Kidney (tissue), 14 donors: ENCODE data around the gene ARTN. TPM values are rescaled to one million over a fixed set of nuclear protein-coding genes. Genes with fewer than 3 reads are reported as not detected.

Source experiments
- DNase-seq, 5 donors: peaks; one replicate each; pipeline ENCODE4 v3.0.0-alpha.2; 2013 to 2020
- FAIRE-seq: peaks from 2 replicates; lab custom pipeline; 2012; peaks lifted over from hg19 to GRCh38; lab: Jason Lieb, UNC
- H3K27ac ChIP-seq, 2 donors: one replicate each; pipeline ENCODE4 v1.7.0; 2013; ENCODE audit warnings: low read depth in 2 of 2, low read length in 2 of 2, inconsistent platforms in 1 of 2
- H3K27me3 ChIP-seq: one replicate; pipeline ENCODE4 v1.7.1; 2013; ENCODE audit warnings: low read length, inconsistent platforms; ENCODE audit not compliant: control insufficient read depth, insufficient read depth
- H3K36me3 ChIP-seq, 3 donors: one replicate each; pipeline versions ENCODE4 v1.7.0 to v1.7.1; 2013; ENCODE audit warnings: low read length in 3 of 3, control low read depth in 1 of 3, inconsistent platforms in 1 of 3; ENCODE audit not compliant: insufficient read depth in 3 of 3, control insufficient read depth in 2 of 3
- H3K4me1 ChIP-seq, 3 donors: one replicate each; pipeline versions ENCODE4 v1.7.0 to v1.7.1; 2013; ENCODE audit warnings: low read length in 3 of 3, inconsistent platforms in 1 of 3, low read depth in 1 of 3; ENCODE audit not compliant: control insufficient read depth in 2 of 3, insufficient read depth in 2 of 3
- H3K4me3 ChIP-seq, 3 donors: one replicate each; pipeline versions ENCODE4 v1.7.0 to v1.8.1; 2013; ENCODE audit warnings: low read length in 3 of 3, control low read depth in 1 of 3, inconsistent platforms in 1 of 3
- H3K9ac ChIP-seq, 3 donors: one replicate each; pipeline versions ENCODE4 v1.7.0 to v1.7.1; 2013; ENCODE audit warnings: low read length in 3 of 3, control low read depth in 1 of 3, inconsistent platforms in 1 of 3
- H3K9me3 ChIP-seq, 3 donors: one replicate each; pipeline versions ENCODE4 v1.7.0 to v1.7.1; 2013; ENCODE audit warnings: low read length in 3 of 3, control low read depth in 1 of 3, inconsistent platforms in 1 of 3; ENCODE audit not compliant: control insufficient read depth in 2 of 3, insufficient read depth in 1 of 3
- intact Hi-C: fragments of 100-400 bp; cut with DNase I; formaldehyde crosslinking; loops from one replicate; pipeline ENCODE4 v1.11.1; 2022
- polyA plus RNA-seq: library from polyadenylated mRNA; stranded (reverse); fragments of 350-450 nt; fragmentation: Illumina TruSeq; extraction: RNeasy Lipid Tissue Mini Kit (QIAGEN cat#74804); gene quantifications from one replicate; pipeline ENCODE4 v1.2.3, GENCODE V29; 2014; ENCODE audit warnings: low read depth, low replicate concordance; ENCODE audit not compliant: insufficient read depth
- total RNA-seq: library from RNA; stranded (reverse); fragmentation: NEBNext Ultra II Directional; extraction: Animal tissue kit (Norgen Biotek cat#: 25700); gene quantifications from one replicate; pipeline ENCODE4 v1.2.1, GENCODE V29; 2021
- TF ChIP-seq, protein P1 (sequence below): IDR thresholded peaks from 3 replicates; pipeline ENCODE4 v1.5.1; 2012; ENCODE audit warnings: mild to moderate bottlenecking, moderate library complexity, borderline replicate concordance; ENCODE audit not compliant: insufficient read depth; ENCODE audit errors: extremely low read depth
- donor health status: control.
- donor health status: control.
- donor health status: control.
- donor health status: control.
- donor health status: control.
- donor health status: DM: yes; HTN: yes; CAD: no.
- donor health status: Normal renal cell carcinoma (clear cell type).

ARTN gene
- total and polyA plus RNA-seq, 2 donors from 2014 or later = 1.9 to 4.3 TPM

DNA sequence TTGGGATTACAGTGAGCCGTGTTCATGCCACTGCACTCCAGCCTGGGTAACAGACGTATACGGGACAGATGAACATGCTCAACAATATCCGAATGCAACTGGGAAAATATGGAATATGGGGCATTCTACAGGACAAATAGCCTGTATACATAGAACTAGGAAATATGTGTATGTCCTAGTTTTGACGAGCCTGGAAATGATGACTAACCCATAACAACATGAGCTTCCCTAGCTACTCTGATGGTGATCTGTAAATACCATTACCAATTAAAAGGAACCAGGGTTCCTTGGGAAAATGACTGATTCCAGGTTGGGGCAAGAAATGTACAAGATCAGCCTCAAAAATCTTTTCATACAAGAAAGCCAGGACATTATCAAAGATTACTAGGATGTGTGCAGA is 42.8 kb upstream of the ARTN start:
- TF ChIP-seq, protein P1, sequence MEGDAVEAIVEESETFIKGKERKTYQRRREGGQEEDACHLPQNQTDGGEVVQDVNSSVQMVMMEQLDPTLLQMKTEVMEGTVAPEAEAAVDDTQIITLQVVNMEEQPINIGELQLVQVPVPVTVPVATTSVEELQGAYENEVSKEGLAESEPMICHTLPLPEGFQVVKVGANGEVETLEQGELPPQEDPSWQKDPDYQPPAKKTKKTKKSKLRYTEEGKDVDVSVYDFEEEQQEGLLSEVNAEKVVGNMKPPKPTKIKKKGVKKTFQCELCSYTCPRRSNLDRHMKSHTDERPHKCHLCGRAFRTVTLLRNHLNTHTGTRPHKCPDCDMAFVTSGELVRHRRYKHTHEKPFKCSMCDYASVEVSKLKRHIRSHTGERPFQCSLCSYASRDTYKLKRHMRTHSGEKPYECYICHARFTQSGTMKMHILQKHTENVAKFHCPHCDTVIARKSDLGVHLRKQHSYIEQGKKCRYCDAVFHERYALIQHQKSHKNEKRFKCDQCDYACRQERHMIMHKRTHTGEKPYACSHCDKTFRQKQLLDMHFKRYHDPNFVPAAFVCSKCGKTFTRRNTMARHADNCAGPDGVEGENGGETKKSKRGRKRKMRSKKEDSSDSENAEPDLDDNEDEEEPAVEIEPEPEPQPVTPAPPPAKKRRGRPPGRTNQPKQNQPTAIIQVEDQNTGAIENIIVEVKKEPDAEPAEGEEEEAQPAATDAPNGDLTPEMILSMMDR = no peak
- intact Hi-C loops = no loop called here
- no peak overlapping the region for H3K9ac ChIP-seq
- no peak for FAIRE-seq
- no peaks in the 10 kb centered on the region for H3K4me1 ChIP-seq
- DNase-seq = no peak
- H3K9me3 ChIP-seq = no peaks in the 10 kb centered on the region
- no peaks in the 10 kb centered on the region for H3K27me3 ChIP-seq
- no peak overlapping the region for H3K27ac ChIP-seq
- no peaks in the 10 kb centered on the region for H3K36me3 ChIP-seq
- no peak overlapping the region for H3K4me3 ChIP-seq

DNA sequence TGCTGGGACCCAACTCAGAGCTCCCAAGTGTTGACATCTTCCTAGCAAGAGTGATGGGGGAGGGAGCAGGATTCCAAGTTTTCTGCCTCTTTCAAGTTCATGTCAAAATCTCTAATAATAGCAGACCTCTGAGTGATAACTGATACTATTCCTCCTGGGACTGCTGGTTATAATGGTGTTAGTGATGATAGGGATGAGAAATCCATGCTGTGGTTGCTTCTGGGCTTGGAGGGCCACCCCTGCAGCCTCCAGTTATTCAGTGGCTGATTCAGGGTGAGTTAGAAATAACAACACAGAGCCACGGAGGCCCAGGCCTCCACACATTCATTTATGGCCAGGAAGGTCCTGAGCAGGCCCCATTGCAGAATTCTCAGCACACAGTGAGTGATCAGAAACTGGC is 40.6 kb upstream of the ARTN start:
- TF ChIP-seq, protein P1 = no peak

DNA sequence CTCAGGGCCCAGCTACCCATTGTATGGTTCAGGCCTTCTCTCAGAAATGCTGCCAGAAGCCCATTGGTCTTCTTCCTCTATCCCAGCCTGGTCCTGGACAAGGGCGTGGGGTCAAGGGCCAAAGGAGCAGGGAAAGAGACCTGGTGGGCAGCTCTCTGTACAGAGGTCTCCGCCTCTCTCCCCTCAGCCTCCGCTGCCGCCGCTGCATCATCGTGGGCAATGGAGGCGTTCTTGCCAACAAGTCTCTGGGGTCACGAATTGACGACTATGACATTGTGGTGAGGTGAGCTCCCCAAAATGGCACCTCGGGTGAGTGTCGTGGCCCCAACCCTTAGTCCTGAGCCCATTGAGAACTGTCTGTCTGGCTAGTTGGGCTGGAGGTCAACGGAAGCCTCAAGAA is 34.6 kb upstream of the ARTN start:
- FAIRE-seq = no peak

More for the DNA sequence above, 40.6 kb upstream of the ARTN start:
- no peaks in the 10 kb centered on the region for H3K36me3 ChIP-seq
- FAIRE-seq (no peak), DNase-seq (no peak)
- no peak overlapping the region for H3K9ac ChIP-seq
- H3K4me3 ChIP-seq = no peak overlapping the region
- H3K4me1 ChIP-seq = no peaks in the 10 kb centered on the region
- no peaks in the 10 kb centered on the region for H3K27me3 ChIP-seq
- H3K9me3 ChIP-seq = no peaks in the 10 kb centered on the region
- intact Hi-C loops = no loop called here
- H3K27ac ChIP-seq = no peak overlapping the region

More for the DNA sequence above, 34.6 kb upstream of the ARTN start:
- Histone ChIP-seq H3K27ac (no peak overlapping the region), H3K36me3 (no peaks in the 10 kb centered on the region), H3K4me3 (no peak overlapping the region), H3K27me3 (no peaks in the 10 kb centered on the region), H3K9me3 (no peaks in the 10 kb centered on the region), H3K9ac (no peak overlapping the region), H3K4me1 (no peaks in the 10 kb centered on the region)
- TF ChIP-seq, protein P1 = no peak
- DNase-seq = no peak
- intact Hi-C loops = no loop called here
